GM21367 (cell line): ENCODE measurements around the gene MMD.
"Not testable (repeated sequence)": the region's sequence is repeated elsewhere in the genome, so short reads cannot be mapped to it uniquely, and the experiment has no call there.

Experiments
- ATAC-seq: cut with Tn5 transposase; IDR thresholded peaks from one replicate; pipeline ENCODE4 v1.9.1; 2021; ENCODE audit not compliant: unreplicated experiment

MMD gene

GRCh38 chr17:55444471-55445441 is 23.1 kb upstream of the MMD start:
- peak; percentile 84 for ATAC-seq

- ATAC-seq = no peak
Observed at GRCh38 chr17:55443904-55444303, 22.3 kb upstream of the MMD start.

GRCh38 chr17:55442953-55443683 is 21.5 kb upstream of the MMD start:
- no peak for ATAC-seq

- no peak for ATAC-seq
Observed at GRCh38 chr17:55442462-55442861, 20.8 kb upstream of the MMD start.

GRCh38 chr17:55441544-55441943 is 19.9 kb upstream of the MMD start:
- no peak for ATAC-seq

GRCh38 chr17:55440391-55440790 is 18.8 kb upstream of the MMD start:
- ATAC-seq = no peak

- ATAC-seq = peak; percentile 73
Observed at GRCh38 chr17:55437159-55437605, 15.5 kb upstream of the MMD start.

- ATAC-seq = peak; percentile 7
Observed at GRCh38 chr17:55436224-55437158, 14.9 kb upstream of the MMD start.

- no peak for ATAC-seq
Observed at GRCh38 chr17:55435408-55435807, 13.8 kb upstream of the MMD start.

- ATAC-seq = no peak
Observed at GRCh38 chr17:55434721-55435120, 13.1 kb upstream of the MMD start.

- ATAC-seq = no peak
Observed at GRCh38 chr17:55433629-55434422, 12.2 kb upstream of the MMD start.

- ATAC-seq = no peak
Observed at GRCh38 chr17:55433029-55433628, 11.5 kb upstream of the MMD start.

GRCh38 chr17:55432358-55433028 is 10.9 kb upstream of the MMD start:
- no peak for ATAC-seq

GRCh38 chr17:55431914-55432313 is 10.3 kb upstream of the MMD start:
- not testable (repeated sequence) for ATAC-seq

- ATAC-seq = no peak
Observed at GRCh38 chr17:55430541-55431288, 9.1 kb upstream of the MMD start.

- no peak for ATAC-seq
Observed at GRCh38 chr17:55427587-55427882, 5.9 kb upstream of the MMD start.

GRCh38 chr17:55426851-55427586 is 5.4 kb upstream of the MMD start:
- ATAC-seq = no peak
